Loucy (cell line): ENCODE measurements around the gene AFF1.
"Not testable (repeated sequence)": the region's sequence is repeated elsewhere in the genome, so short reads cannot be mapped to it uniquely, and the experiment has no call there.

Source experiments
- H2AFZ ChIP-seq: fragments of 200-600 bp; sonication (generic); 2 replicates; pipeline ENCODE4 v1.6.0; 2016; ENCODE audit warnings: antibody characterized with exemption, mild to moderate bottlenecking, low read length, moderate library complexity
- H3F3A ChIP-seq: fragments of 200-600 bp; 2 replicates; pipeline ENCODE4 v1.6.0; 2016; ENCODE audit warnings: antibody characterized with exemption, low read depth, mild to moderate bottlenecking
- H3K27me3 ChIP-seq: fragments of 200-600 bp; sonication (generic); 2 replicates; pipeline ENCODE4 v1.6.1; 2014; ENCODE audit warnings: low read length, mild to moderate bottlenecking; ENCODE audit not compliant: insufficient read depth, poor library complexity, severe bottlenecking
- H3K36me3 ChIP-seq: fragments of 200-600 bp; sonication (generic); 2 replicates; pipeline ENCODE4 v1.6.1; 2016; ENCODE audit warnings: low read length; ENCODE audit not compliant: insufficient read depth
- H3K4me1 ChIP-seq: fragments of 200-600 bp; sonication (generic); 2 replicates; pipeline ENCODE4 v1.5.1; 2014; ENCODE audit warnings: low read length, mild to moderate bottlenecking; ENCODE audit not compliant: insufficient read depth, poor library complexity, severe bottlenecking
- H3K4me2 ChIP-seq: fragments of 200-600 bp; sonication (generic); 2 replicates; pipeline ENCODE4 v1.6.0; 2014; ENCODE audit warnings: antibody characterized with exemption, low read length, low read depth, mild to moderate bottlenecking; ENCODE audit not compliant: poor library complexity, severe bottlenecking
- H3K4me3 ChIP-seq: fragments of 200-600 bp; sonication (generic); 2 replicates; pipeline ENCODE4 v1.5.1; 2014; ENCODE audit warnings: low read length, mild to moderate bottlenecking, mixed read lengths; ENCODE audit not compliant: poor library complexity, severe bottlenecking
- H3K79me2 ChIP-seq: fragments of 200-600 bp; sonication (generic); 2 replicates; pipeline ENCODE4 v1.6.1; 2014; ENCODE audit warnings: low read length; ENCODE audit not compliant: insufficient read depth
- H3K9ac ChIP-seq: fragments of 200-600 bp; sonication (generic); 2 replicates; pipeline ENCODE4 v1.6.0; 2014; ENCODE audit warnings: mild to moderate bottlenecking, low read depth, low read length, moderate library complexity; ENCODE audit not compliant: poor library complexity, severe bottlenecking
- H3K9me2 ChIP-seq: fragments of 200-600 bp; sonication (generic); replicated peaks from 2 replicates; pipeline ENCODE4 v1.6.1; 2016; ENCODE audit warnings: low read depth, low read length, mixed read lengths
- H3K9me3 ChIP-seq: fragments of 200-600 bp; sonication (generic); 2 replicates; pipeline ENCODE4 v1.6.1; 2014; ENCODE audit warnings: mild to moderate bottlenecking, antibody characterized with exemption, low read length, low read depth; ENCODE audit not compliant: insufficient read depth
- H4K20me1 ChIP-seq: fragments of 200-600 bp; sonication (generic); 2 replicates; pipeline ENCODE4 v1.6.0; 2014; ENCODE audit warnings: antibody characterized with exemption, low read length, mild to moderate bottlenecking; ENCODE audit not compliant: insufficient read depth, poor library complexity, severe bottlenecking
- EZH2phosphoT487 ChIP-seq: fragments of 200-600 bp; IDR thresholded peaks from 2 replicates; pipeline ENCODE4 v1.6.1; 2018; ENCODE audit warnings: antibody characterized with exemption, mild to moderate bottlenecking, moderate library complexity, borderline replicate concordance
- TF ChIP-seq, protein P1 (sequence below): fragments of 200-600 bp; sonication (generic); conservative IDR thresholded peaks from 2 replicates; pipeline ENCODE4 v1.5.1; 2014; ENCODE audit warnings: mild to moderate bottlenecking, antibody characterized with exemption, low read length

The AFF1 gene

DNA sequence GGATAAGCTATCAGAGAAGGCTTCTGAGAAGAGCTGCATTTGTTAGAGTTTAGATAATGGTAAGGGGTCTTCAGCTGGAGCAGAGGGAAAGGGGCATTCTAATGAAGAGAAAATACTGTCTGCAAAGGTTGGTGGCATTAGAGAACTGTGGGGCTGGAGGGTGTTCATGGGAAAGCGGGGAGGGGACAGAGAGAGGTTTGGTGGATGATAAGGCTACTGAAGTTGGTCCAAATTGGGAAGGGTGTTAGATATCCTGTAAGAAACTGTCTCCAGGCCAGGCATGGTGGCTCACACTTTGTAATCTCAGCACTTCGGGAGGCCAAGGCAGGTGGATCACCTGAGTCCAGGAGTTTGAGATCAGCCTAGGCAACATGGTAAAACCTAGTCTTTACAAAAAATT is 59.9 kb downstream of the AFF1 start:
- Histone ChIP-seq H3K27me3 (no peaks in the 10 kb centered on the region), H3K9me2 (no peaks in the 10 kb centered on the region), H3F3A (no peaks in the 10 kb centered on the region), H3K4me3 (no peak overlapping the region), H4K20me1 (no peaks in the 10 kb centered on the region), H3K79me2 (peaks cover 36% of the 10 kb centered on the region; the same call in 1 of the 2 replicates), H3K4me2 (no peak overlapping the region), H3K9ac (no peak overlapping the region), H3K36me3 (no peaks in the 10 kb centered on the region), H3K9me3 (no peaks in the 10 kb centered on the region), H2AFZ (no peak overlapping the region), H3K4me1 (peaks cover 20% of the 10 kb centered on the region)
- TF ChIP-seq, protein P1, sequence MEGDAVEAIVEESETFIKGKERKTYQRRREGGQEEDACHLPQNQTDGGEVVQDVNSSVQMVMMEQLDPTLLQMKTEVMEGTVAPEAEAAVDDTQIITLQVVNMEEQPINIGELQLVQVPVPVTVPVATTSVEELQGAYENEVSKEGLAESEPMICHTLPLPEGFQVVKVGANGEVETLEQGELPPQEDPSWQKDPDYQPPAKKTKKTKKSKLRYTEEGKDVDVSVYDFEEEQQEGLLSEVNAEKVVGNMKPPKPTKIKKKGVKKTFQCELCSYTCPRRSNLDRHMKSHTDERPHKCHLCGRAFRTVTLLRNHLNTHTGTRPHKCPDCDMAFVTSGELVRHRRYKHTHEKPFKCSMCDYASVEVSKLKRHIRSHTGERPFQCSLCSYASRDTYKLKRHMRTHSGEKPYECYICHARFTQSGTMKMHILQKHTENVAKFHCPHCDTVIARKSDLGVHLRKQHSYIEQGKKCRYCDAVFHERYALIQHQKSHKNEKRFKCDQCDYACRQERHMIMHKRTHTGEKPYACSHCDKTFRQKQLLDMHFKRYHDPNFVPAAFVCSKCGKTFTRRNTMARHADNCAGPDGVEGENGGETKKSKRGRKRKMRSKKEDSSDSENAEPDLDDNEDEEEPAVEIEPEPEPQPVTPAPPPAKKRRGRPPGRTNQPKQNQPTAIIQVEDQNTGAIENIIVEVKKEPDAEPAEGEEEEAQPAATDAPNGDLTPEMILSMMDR = no peak
- no peak for TF ChIP-seq EZH2phosphoT487

DNA sequence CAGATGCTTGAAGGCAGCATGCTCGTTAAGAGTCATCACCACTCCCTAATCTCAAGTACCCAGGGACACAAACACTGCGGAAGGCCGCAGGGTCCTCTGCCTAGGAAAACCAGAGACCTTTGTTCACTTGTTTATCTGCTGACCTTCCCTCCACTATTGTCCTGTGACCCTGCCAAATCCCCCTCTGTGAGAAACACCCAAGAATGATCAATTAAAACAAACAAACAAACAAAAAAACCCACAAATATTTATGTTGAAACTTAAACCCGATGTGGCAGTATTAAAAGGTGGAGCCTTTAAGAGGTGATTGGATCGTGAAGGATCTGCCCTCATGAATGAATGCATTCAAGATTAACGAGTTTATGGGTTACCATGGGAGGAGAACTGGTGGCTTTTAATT is 61.7 kb downstream of the AFF1 start:
- Histone ChIP-seq H3K4me1 (peaks cover 24% of the 10 kb centered on the region), H3K79me2 (peaks cover 41% of the 10 kb centered on the region; the same call in 1 of the 2 replicates)
- not testable (repeated sequence) for H3K4me3 ChIP-seq, H3K9me2 ChIP-seq, H3K36me3 ChIP-seq, H3K9ac ChIP-seq, H3K9me3 ChIP-seq, H4K20me1 ChIP-seq, H3K27me3 ChIP-seq, H3F3A ChIP-seq, H3K4me2 ChIP-seq, H2AFZ ChIP-seq

DNA sequence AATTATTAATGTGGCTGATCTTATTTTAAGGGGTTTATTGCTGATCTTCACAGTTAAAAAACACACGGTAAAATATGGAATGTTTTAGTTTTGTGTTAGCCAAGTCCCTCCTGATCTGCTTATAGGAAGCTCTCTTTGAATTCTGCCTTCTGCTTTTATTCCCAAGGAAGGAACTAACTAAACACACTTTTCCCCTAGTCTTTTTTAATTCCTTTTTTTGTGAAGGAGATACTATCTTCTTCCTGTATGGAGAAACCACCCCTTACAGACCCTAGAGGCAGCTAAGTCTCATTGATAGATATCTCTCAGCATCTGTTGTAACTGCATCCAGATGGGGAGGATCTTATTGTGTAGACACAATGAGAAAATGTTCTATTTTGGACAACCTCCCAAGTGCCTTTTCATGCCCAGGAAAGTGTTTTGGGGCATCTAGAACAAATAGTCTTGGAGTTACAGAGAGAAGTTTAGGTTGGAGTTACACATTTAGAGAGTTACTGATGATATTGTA is 64.4 kb downstream of the AFF1 start:
- H4K20me1 ChIP-seq = no peaks in the 10 kb centered on the region
- H3K4me2 ChIP-seq = no peak overlapping the region
- H3F3A ChIP-seq = no peaks in the 10 kb centered on the region
- peaks cover 21% of the 10 kb centered on the region for H3K4me1 ChIP-seq
- peaks cover 47% of the 10 kb centered on the region; the same call in 1 of the 2 replicates for H3K79me2 ChIP-seq
- H3K9me2 ChIP-seq = no peaks in the 10 kb centered on the region
- H2AFZ ChIP-seq = no peak overlapping the region
- H3K9me3 ChIP-seq = no peaks in the 10 kb centered on the region
- no peak overlapping the region for H3K9ac ChIP-seq
- no peaks in the 10 kb centered on the region for H3K27me3 ChIP-seq
- H3K4me3 ChIP-seq = no peak overlapping the region
- no peaks in the 10 kb centered on the region for H3K36me3 ChIP-seq
- TF ChIP-seq EZH2phosphoT487 = no peak
- TF ChIP-seq, protein P1 = no peak

DNA sequence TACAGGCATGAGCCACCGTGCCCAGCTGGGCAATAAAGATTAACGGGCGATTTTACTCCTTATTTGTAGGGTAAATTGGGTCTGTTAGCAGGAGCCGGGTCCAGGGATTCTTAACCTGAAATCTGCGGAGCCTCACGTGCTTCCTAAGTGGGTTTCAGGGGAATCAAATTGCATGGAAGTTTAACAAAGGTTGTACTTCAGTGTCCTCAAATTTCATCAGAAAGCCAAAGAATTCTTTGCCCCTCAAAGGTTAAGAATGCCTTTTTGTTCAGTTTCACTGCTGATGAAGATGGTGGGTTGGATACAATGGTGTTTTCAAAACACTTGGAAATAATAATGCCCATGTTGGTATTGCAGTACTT is 67.9 kb downstream of the AFF1 start:
- Histone ChIP-seq H3K4me1 (peaks cover 35% of the 10 kb centered on the region), H3F3A (peaks cover 7% of the 10 kb centered on the region; the same call in 1 of the 2 replicates), H3K79me2 (peaks cover 61% of the 10 kb centered on the region), H3K4me2 (no peak overlapping the region), H3K9me2 (no peaks in the 10 kb centered on the region), H3K9me3 (no peaks in the 10 kb centered on the region), H4K20me1 (peaks cover 13% of the 10 kb centered on the region), H3K9ac (no peak overlapping the region), H3K27me3 (no peaks in the 10 kb centered on the region), H2AFZ (no peak overlapping the region), H3K36me3 (no peaks in the 10 kb centered on the region), H3K4me3 (no peak overlapping the region)
- TF ChIP-seq EZH2phosphoT487 = no peak
- TF ChIP-seq, protein P1 = no peak
